Activated CD8-positive, alpha-beta T cell treated with anti-CD3 and anti-CD28 coated beads for 36 hours (primary cell): ENCODE measurements around the gene IQGAP1. TPM values are rescaled to one million over a fixed set of nuclear protein-coding genes. Genes with fewer than 3 reads are reported as not detected.
A peak's percentile ranks its signal among the peaks of the same experiment; 100 is the strongest.

Experiments
- ATAC-seq: fragments of 200-7000 bp; cut with Tn5 transposase; one replicate; pipeline ENCODE4 v1.10.0; 2021; ENCODE audit warnings: mild to moderate bottlenecking, moderate library complexity
- CTCF ChIA-PET: fragments of 350-600 bp; sonication (Branson Sonifier 250); formaldehyde crosslinking; loops from one replicate; lab custom pipeline; 2021; ENCODE audit warnings: antibody characterized with exemption; lab: Charles Lee
- POLR2A ChIA-PET: fragments of 350-600 bp; sonication (Branson Sonifier 250); formaldehyde crosslinking; loops from one replicate; lab custom pipeline; 2021; ENCODE audit warnings: antibody characterized with exemption; lab: Charles Lee
- DNase-seq: peaks from one replicate; pipeline ENCODE4 v3.0.0-alpha.2; 2020
- H3K27ac Mint-ChIP-seq: one replicate; pipeline ENCODE4 v1.8.0; 2021; ENCODE audit warnings: mild to moderate bottlenecking, mixed read lengths
- H3K27me3 Mint-ChIP-seq: one replicate; pipeline ENCODE4 v1.8.0; 2021; ENCODE audit warnings: mixed read lengths
- H3K36me3 Mint-ChIP-seq: one replicate; pipeline ENCODE4 v1.8.0; 2021; ENCODE audit warnings: low read depth, mixed read lengths
- H3K4me1 Mint-ChIP-seq: one replicate; pipeline ENCODE4 v1.8.0; 2021; ENCODE audit warnings: low read depth, mixed read lengths
- H3K4me3 Mint-ChIP-seq: one replicate; pipeline ENCODE4 v1.8.0; 2021; ENCODE audit warnings: mild to moderate bottlenecking, moderate library complexity, mixed read lengths
- H3K9me3 Mint-ChIP-seq: one replicate; pipeline ENCODE4 v1.8.0; 2021; ENCODE audit warnings: mixed read lengths
- intact Hi-C: fragments of 100-400 bp; cut with micrococcal nuclease; formaldehyde crosslinking; loops from one replicate; pipeline ENCODE4 v1.10.0; 2022
- total RNA-seq, 2 experiments: library from RNA; stranded (reverse); gene quantifications; one replicate each; pipeline ENCODE4 v1.2.3, GENCODE V29; 2021
- TF ChIP-seq, protein P1 (sequence below): fragments of 200-600 bp; IDR thresholded peaks from one replicate; pipeline ENCODE4 v1.8.0; 2022; ENCODE audit warnings: antibody characterized with exemption, mild to moderate bottlenecking

The IQGAP1 gene
- total RNA-seq, 2 experiments from 2014 or later = 148 to 155 TPM

DNA sequence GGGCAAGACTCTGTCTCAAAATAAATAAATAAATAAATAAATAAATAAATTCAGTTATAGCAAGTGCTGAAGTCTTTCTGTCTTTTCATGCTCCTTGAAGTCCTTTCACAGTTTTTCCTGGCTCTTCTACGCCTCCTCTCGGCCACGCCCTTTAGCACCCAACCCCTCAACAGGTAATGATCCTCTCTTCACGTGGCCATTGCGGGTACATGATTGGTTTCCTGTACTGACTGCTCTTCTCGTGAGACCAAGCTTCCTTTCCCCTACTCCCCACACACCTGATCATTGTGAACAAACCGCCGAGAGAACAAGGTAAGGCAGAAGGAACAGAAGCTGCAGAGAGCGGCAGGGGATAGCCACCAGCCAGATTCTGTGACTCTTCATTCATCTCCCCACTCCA is 38.2 kb upstream of the IQGAP1 start:
- H3K27me3 Mint-ChIP-seq = no peaks in the 10 kb centered on the region
- peaks cover 2% of the 10 kb centered on the region for H3K4me1 Mint-ChIP-seq
- H3K36me3 Mint-ChIP-seq = no peaks in the 10 kb centered on the region
- no peaks in the 10 kb centered on the region for H3K9me3 Mint-ChIP-seq
- CTCF ChIA-PET = no interaction called here
- ATAC-seq = no peak
- no peak overlapping the region for H3K4me3 Mint-ChIP-seq
- intact Hi-C loops = no loop called here
- TF ChIP-seq, protein P1, sequence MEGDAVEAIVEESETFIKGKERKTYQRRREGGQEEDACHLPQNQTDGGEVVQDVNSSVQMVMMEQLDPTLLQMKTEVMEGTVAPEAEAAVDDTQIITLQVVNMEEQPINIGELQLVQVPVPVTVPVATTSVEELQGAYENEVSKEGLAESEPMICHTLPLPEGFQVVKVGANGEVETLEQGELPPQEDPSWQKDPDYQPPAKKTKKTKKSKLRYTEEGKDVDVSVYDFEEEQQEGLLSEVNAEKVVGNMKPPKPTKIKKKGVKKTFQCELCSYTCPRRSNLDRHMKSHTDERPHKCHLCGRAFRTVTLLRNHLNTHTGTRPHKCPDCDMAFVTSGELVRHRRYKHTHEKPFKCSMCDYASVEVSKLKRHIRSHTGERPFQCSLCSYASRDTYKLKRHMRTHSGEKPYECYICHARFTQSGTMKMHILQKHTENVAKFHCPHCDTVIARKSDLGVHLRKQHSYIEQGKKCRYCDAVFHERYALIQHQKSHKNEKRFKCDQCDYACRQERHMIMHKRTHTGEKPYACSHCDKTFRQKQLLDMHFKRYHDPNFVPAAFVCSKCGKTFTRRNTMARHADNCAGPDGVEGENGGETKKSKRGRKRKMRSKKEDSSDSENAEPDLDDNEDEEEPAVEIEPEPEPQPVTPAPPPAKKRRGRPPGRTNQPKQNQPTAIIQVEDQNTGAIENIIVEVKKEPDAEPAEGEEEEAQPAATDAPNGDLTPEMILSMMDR = no peak
- POLR2A ChIA-PET = no interaction called here
- no peak for DNase-seq
- H3K27ac Mint-ChIP-seq = no peak overlapping the region

DNA sequence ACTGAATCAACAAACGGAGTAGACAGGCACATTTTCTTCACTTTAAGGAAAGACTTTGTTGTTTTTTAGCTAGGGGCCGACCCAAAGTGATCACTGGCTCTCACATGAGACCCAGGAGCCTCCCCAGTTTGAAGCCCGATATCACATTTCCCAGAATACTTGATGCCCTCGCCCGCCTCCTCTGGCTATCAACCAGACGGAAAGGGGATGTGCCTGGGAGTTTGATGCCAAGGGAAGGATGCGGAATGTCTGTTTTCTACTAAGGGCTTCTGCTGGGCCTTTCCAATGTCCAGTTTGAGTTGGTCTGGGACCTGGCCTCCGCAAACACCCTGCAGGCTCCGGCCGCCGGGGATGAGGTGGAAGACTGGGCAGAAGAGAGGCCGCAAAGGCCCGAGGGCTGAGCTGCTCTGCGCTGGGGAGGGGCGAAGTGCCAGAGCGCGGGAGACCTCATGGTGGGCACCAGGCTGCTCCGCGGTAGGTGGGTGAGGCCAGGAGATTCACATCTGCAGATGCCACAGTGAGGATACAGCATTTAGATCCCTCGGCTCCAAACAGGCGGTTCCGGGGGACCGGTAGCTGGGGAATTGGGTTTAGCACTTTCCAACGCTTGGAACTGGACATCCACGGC is 36.4 kb upstream of the IQGAP1 start:
- DNase-seq = no peak

DNA sequence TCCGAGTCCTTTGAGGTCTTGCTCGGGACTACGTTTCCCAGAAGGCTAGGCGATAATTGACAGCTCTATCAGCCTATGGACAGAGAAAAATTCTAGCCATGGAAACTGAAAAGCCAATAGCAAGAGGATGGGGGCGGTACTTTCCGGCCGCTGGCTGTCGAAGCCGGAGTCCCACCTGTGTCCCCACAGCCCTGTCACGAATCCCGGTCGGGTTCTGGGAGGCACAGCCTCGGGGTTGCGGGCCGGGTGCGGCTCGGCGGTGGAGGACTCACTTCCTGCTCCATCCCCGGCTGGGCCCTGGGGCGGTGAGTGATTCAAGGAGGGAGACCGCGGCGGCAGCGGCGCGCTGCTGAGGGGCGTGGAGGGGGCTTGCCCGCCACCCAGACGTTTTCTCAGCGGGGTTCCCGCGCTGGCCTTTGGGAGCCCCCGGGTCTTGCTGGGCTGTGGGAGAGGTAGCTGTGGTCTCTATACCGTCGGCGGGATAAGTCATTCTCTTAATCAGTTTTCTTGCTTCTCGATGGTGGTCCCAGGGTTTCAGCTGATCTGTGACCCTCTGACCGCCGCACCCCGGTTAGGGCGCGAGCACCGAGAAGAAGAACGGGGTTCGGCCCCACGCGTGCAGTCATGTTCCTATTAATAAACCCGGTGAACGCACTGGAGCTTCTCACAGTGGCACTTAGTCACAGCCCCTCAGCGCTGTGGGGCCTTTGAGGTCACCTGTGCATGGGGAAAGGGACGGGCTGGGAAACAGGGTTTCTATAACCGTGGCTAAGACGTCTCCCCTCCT is 35.7 kb upstream of the IQGAP1 start, which contains the start of gene ZNF774:
ZNF774 (plus strand) TSS at position 178 of the 787 bp plus-strand sequence. CDS start 2,377 bp downstream, outside the sequence.
- TF ChIP-seq, protein P1 = no peak
- Mint-ChIP-seq H3K4me3 (peak within 1 kb of the TSS; percentile 85), H3K36me3 (no peaks in the 10 kb centered on the region), H3K27me3 (no peaks in the 10 kb centered on the region), H3K9me3 (no peaks in the 10 kb centered on the region), H3K4me1 (peaks cover 2% of the 10 kb centered on the region), H3K27ac (peak within 1 kb of the TSS; percentile 76)
- ChIA-PET CTCF (interaction anchor here (0.7 to 1.9 kb wide), 5 partner anchors 10 to 99 kb away, joined by 3 to 9 read pairs (median 4); no protein-coding TSS in a partner anchor), POLR2A (interaction anchor here (0.6 to 1.5 kb wide), 8 partner anchors 8 to 574 kb away, joined by 3 to 5 read pairs (median 4); no protein-coding TSS in a partner anchor)
- intact Hi-C loops = no loop called here
- peak; percentile 98 for ATAC-seq
- DNase-seq = peak; percentile 95

More for the DNA sequence above, 36.4 kb upstream of the IQGAP1 start:
- peak; percentile 34 for ATAC-seq
- no peaks in the 10 kb centered on the region for H3K9me3 Mint-ChIP-seq
- peak overlapping the region; percentile 85 for H3K4me3 Mint-ChIP-seq
- H3K27me3 Mint-ChIP-seq = no peaks in the 10 kb centered on the region
- intact Hi-C loops = no loop called here
- TF ChIP-seq, protein P1 = no peak
- H3K36me3 Mint-ChIP-seq = no peaks in the 10 kb centered on the region
- H3K4me1 Mint-ChIP-seq = peaks cover 2% of the 10 kb centered on the region
- ChIA-PET POLR2A (interaction anchor here (0.6 to 1.5 kb wide), 7 partner anchors 9 to 99 kb away, joined by 3 to 5 read pairs (median 4); no protein-coding TSS in a partner anchor), CTCF (interaction anchor here (1.2 to 1.9 kb wide), 4 partner anchors 11 to 58 kb away, joined by 3 to 9 read pairs (median 4); no protein-coding TSS in a partner anchor)
- H3K27ac Mint-ChIP-seq = peak overlapping the region; percentile 47

DNA sequence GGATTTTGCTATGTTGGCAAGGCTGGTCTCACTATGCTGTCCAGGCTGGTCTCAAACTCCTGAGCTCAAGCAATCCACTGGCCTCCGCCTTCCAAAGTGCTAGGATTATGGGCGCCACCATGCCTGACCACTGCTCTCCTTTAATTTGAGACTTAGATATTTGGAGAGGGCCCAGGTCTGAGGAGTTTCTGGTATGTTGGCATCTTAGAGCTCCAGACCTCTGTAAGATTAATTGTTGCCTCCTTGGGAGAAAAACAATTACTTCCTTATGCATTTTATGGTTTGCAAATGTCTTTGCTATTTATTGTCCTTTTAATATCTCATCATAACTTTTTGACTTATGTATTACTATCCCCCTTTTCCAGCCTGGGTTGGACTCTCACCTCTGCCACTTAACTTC is 33.1 kb upstream of the IQGAP1 start:
- intact Hi-C loops = no loop called here
- Mint-ChIP-seq H3K9me3 (no peaks in the 10 kb centered on the region), H3K27ac (no peak overlapping the region), H3K36me3 (no peaks in the 10 kb centered on the region), H3K4me3 (no peak overlapping the region), H3K4me1 (peaks cover 4% of the 10 kb centered on the region), H3K27me3 (no peaks in the 10 kb centered on the region)
- ChIA-PET POLR2A (no interaction called here), CTCF (interaction anchor here (1.2 to 1.8 kb wide), 3 partner anchors 8 to 127 kb away, joined by 4 to 7 read pairs (median 6); no protein-coding TSS in a partner anchor)
- ATAC-seq (no peak), DNase-seq (no peak)
- TF ChIP-seq, protein P1 = no peak
